HCT116 (cell line): ENCODE results near the gene CLCA4. TPM values are rescaled to one million over a fixed set of nuclear protein-coding genes. Genes with fewer than 3 reads are reported as not detected.

Source experiments
- ATAC-seq: fragments of 200-7000 bp; cut with Tn5 transposase; 2 replicates; pipeline ENCODE4 v1.9.1; 2020; ENCODE audit warnings: mild to moderate bottlenecking, moderate library complexity
- BruUV-seq: library from RNA; stranded (reverse); fragments of 400-500 nt; replicated peaks from 2 replicates; lab custom pipeline; 2021; lab: Mats Ljungman, UMichigan
- CTCF ChIA-PET: fragments of 300-600 bp; sonication (Branson Sonifier 250); formaldehyde crosslinking; loops from one replicate; lab custom pipeline; 2021; ENCODE audit warnings: antibody characterized with exemption; lab: Charles Lee
- POLR2A ChIA-PET: fragments of 300-600, 350-600 bp; sonication (Branson Sonifier 250); formaldehyde crosslinking; loops from one replicate; lab custom pipeline; 2021; ENCODE audit warnings: antibody characterized with exemption; lab: Charles Lee
- RAD21 ChIA-PET, 2 experiments: fragments of 300-600 bp; sonication (Branson Sonifier 250); formaldehyde crosslinking; loops; one replicate each; lab custom pipeline; 2023; ENCODE audit warnings: low total read pairs in 2 of 2; ENCODE audit not compliant: uncharacterized antibody in 2 of 2, unreplicated experiment in 2 of 2, low non-redundant PET in 1 of 2; lab: Charles Lee
- DNase-seq: peaks from one replicate; pipeline ENCODE4 v3.0.0-alpha.2; 2010; ENCODE audit warnings: low read depth, low spot score
- H2AFZ ChIP-seq: fragments of 200-600 bp; shearing (Covaris generic), sonication (generic); 2 replicates; pipeline ENCODE4 v1.6.1; 2017; ENCODE audit warnings: low read depth, mixed run types, mixed read lengths, antibody characterized with exemption, low read length; ENCODE audit not compliant: poor library complexity, severe bottlenecking
- H3K27ac ChIP-seq: 2 replicates; pipeline ENCODE4 v1.5.1; 2012; ENCODE audit warnings: low read depth, low read length
- H3K27me3 ChIP-seq: fragments of 200-600 bp; sonication (generic); 2 replicates; pipeline ENCODE4 v1.6.1; 2016; ENCODE audit warnings: mixed run types, low read length, mixed read lengths; ENCODE audit not compliant: insufficient read depth
- H3K36me3 ChIP-seq, 2 experiments: fragments of 200-500 bp in 1 of 2; fragments of 200-600 bp in 1 of 2; sonication (Bioruptor generic) in 1 of 2; sonication (generic) in 1 of 2; 2 replicates each; pipeline versions ENCODE4 v1.5.1 to v1.6.1; 2014 to 2016; ENCODE audit warnings: low read length in 2 of 2, inconsistent platforms in 1 of 2, mixed read lengths in 1 of 2, mixed run types in 1 of 2; ENCODE audit not compliant: insufficient read depth in 2 of 2, control insufficient read depth in 1 of 2
- H3K4me1 ChIP-seq, 2 experiments: fragments of 200-600 bp in 1 of 2; sonication (generic) in 1 of 2; 2 replicates each; pipeline versions ENCODE4 v1.5.1 to v1.6.1; 2012 to 2017; ENCODE audit warnings: low read length in 2 of 2, inconsistent platforms in 1 of 2, mild to moderate bottlenecking in 1 of 2, mixed read lengths in 1 of 2, mixed run types in 1 of 2, moderate library complexity in 1 of 2; ENCODE audit not compliant: insufficient read depth in 2 of 2, control insufficient read depth in 1 of 2
- H3K4me2 ChIP-seq: fragments of 200-600 bp; sonication (generic); 2 replicates; pipeline ENCODE4 v1.6.1; 2017; ENCODE audit warnings: mixed run types, low read length, mixed read lengths
- H3K4me3 ChIP-seq, 2 experiments: fragments of 200-600 bp in 1 of 2; sonication (generic) in 1 of 2; replicated peaks in 1 of 2; 2 replicates each; pipeline ENCODE4 v1.5.1; 2011 to 2016; ENCODE audit warnings: low read length in 2 of 2, control low read depth in 1 of 2, low read depth in 1 of 2, mild to moderate bottlenecking in 1 of 2, mixed read lengths in 1 of 2, mixed run types in 1 of 2
- H3K79me2 ChIP-seq: fragments of 200-600 bp; sonication (generic); 2 replicates; pipeline ENCODE4 v1.6.1; 2017; ENCODE audit warnings: mild to moderate bottlenecking, mixed run types, low read length, moderate library complexity, mixed read lengths; ENCODE audit not compliant: insufficient read depth
- H3K9ac ChIP-seq: fragments of 200-600 bp; sonication (generic); 2 replicates; pipeline ENCODE4 v1.6.1; 2016; ENCODE audit warnings: low read length, mixed read lengths
- H3K9me2 ChIP-seq: fragments of 200-600 bp; sonication (generic), shearing (Covaris generic); 2 replicates; pipeline ENCODE4 v1.6.1; 2017; ENCODE audit warnings: mixed run types, mild to moderate bottlenecking, moderate library complexity; ENCODE audit not compliant: insufficient read depth
- H3K9me3 ChIP-seq, 2 experiments: fragments of 200-500 bp in 1 of 2; fragments of 200-600 bp in 1 of 2; sonication (Bioruptor generic) in 1 of 2; sonication (generic) in 1 of 2; 2 replicates each; pipeline ENCODE4 v1.6.1; 2014 to 2017; ENCODE audit warnings: low read length in 2 of 2, mixed read lengths in 2 of 2, inconsistent platforms in 1 of 2, low read depth in 1 of 2, mild to moderate bottlenecking in 1 of 2, mixed run types in 1 of 2, moderate library complexity in 1 of 2; ENCODE audit not compliant: control insufficient read depth in 1 of 2, insufficient read depth in 1 of 2
- H4K20me1 ChIP-seq: fragments of 200-600 bp; sonication (generic), shearing (Covaris generic); 2 replicates; pipeline ENCODE4 v1.6.1; 2017; ENCODE audit warnings: mixed run types, mild to moderate bottlenecking, moderate library complexity; ENCODE audit not compliant: insufficient read depth
- ATF3 ChIP-seq: IDR thresholded peaks from 2 replicates; pipeline ENCODE4 v1.6.1; 2012
- CEBPB ChIP-seq: IDR thresholded peaks from 2 replicates; pipeline ENCODE4 v1.6.1; 2012; ENCODE audit warnings: low read depth
- EZH2 ChIP-seq: fragments of 200-600 bp; sonication (generic); IDR thresholded peaks from 2 replicates; pipeline ENCODE4 v1.6.1; 2017; ENCODE audit warnings: antibody characterized with exemption, mixed run types
- FOSL1 ChIP-seq: IDR thresholded peaks from 2 replicates; pipeline ENCODE4 v1.6.1; 2012; ENCODE audit warnings: low read depth
- JUND ChIP-seq: IDR thresholded peaks from 2 replicates; pipeline ENCODE4 v1.6.1; 2012
- MAX ChIP-seq: IDR thresholded peaks from 2 replicates; pipeline ENCODE4 v1.6.1; 2012
- POLR2A ChIP-seq: IDR thresholded peaks from 2 replicates; pipeline ENCODE4 v1.7.0; 2011; ENCODE audit warnings: borderline replicate concordance; ENCODE audit not compliant: insufficient read depth, insufficient read length; ENCODE audit errors: extremely low read depth
- SIN3A ChIP-seq: IDR thresholded peaks from 2 replicates; pipeline ENCODE4 v1.6.1; 2012; ENCODE audit warnings: low read depth
- SP1 ChIP-seq: IDR thresholded peaks from 2 replicates; pipeline ENCODE4 v1.6.1; 2012; ENCODE audit warnings: low read depth
- SRF ChIP-seq: IDR thresholded peaks from 2 replicates; pipeline ENCODE4 v1.6.1; 2012; ENCODE audit warnings: low read depth
- ZBTB33 ChIP-seq: IDR thresholded peaks from 2 replicates; pipeline ENCODE4 v1.6.1; 2011; ENCODE audit warnings: mild to moderate bottlenecking, low read length, moderate library complexity; ENCODE audit not compliant: insufficient replicate concordance; ENCODE audit errors: extremely low read depth
- ZNF274 ChIP-seq: fragments of 200-500 bp; sonication (Bioruptor generic); IDR thresholded peaks from 2 replicates; pipeline ENCODE4 v1.6.1; 2014; ENCODE audit warnings: mild to moderate bottlenecking, low read depth, low read length, inconsistent platforms
- intact Hi-C: fragments of 100-400 bp; cut with micrococcal nuclease; formaldehyde crosslinking; loops from 2 replicates; pipeline ENCODE4 v1.10.0; 2022
- total RNA-seq: library from RNA; stranded (reverse); gene quantifications from one replicate; pipeline ENCODE4 v1.2.1, GENCODE V29; 2021; ENCODE audit not compliant: unreplicated experiment

The CLCA4 gene
- total RNA-seq, 1 experiment from 2014 or later = not detected

- no peak for ATAC-seq
- Histone ChIP-seq H3K27ac (no peak overlapping the region), H2AFZ (no peak overlapping the region), H3K4me3 (no peak overlapping the region), H3K4me1 (no peaks in the 10 kb centered on the region), H3K27me3 (no peaks in the 10 kb centered on the region), H3K79me2 (no peaks in the 10 kb centered on the region), H3K9me2 (no peaks in the 10 kb centered on the region), H3K9ac (no peak overlapping the region), H3K4me2 (no peak overlapping the region), H3K9me3 (no peaks in the 10 kb centered on the region), H3K36me3 (no peaks in the 10 kb centered on the region), H4K20me1 (no peaks in the 10 kb centered on the region)
- no TSS peak for BruUV-seq
- TF ChIP-seq JUND (no peak), MAX (no peak), ZNF274 (no peak), ATF3 (no peak), SIN3A (no peak), FOSL1 (no peak), POLR2A (no peak), EZH2 (no peak), ZBTB33 (no peak), SP1 (no peak), CEBPB (no peak), SRF (no peak)
- ChIA-PET CTCF (no interaction called here), POLR2A (no interaction called here), RAD21 (no interaction called here)
- intact Hi-C loops = no loop called here
- no peak for DNase-seq
These were observed 36.7 kb downstream of the CLCA4 start for GRCh38 chr1:86583593-86583992.
